Endothelial cell of umbilical vein (primary cell): ENCODE data around the gene NEBL. TPM values are rescaled to one million over a fixed set of nuclear protein-coding genes. Genes with fewer than 3 reads are reported as not detected.

Experiments
- BruUV-seq: library from RNA; stranded (reverse); fragments of 400-500 nt; replicated peaks from 2 replicates; lab custom pipeline; 2021; lab: Mats Ljungman, UMichigan
- CTCF ChIA-PET: fragments of 300-600, 350-600 bp; sonication (Branson Sonifier 250); formaldehyde crosslinking; loops from one replicate; lab custom pipeline; 2021; ENCODE audit warnings: antibody characterized with exemption, inconsistent platforms; lab: Charles Lee
- POLR2A ChIA-PET: fragments of 300-600, 350-600 bp; sonication (Branson Sonifier 250); formaldehyde crosslinking; loops from one replicate; lab custom pipeline; 2021; ENCODE audit warnings: antibody characterized with exemption, inconsistent platforms; lab: Charles Lee
- DNase-seq: peaks from one replicate; pipeline ENCODE4 v3.0.0-alpha.2; 2011; ENCODE audit warnings: low read depth, low spot score
- FAIRE-seq: peaks from 2 replicates; lab custom pipeline; 2011; peaks lifted over from hg19 to GRCh38; lab: Jason Lieb, UNC
- H2AFZ ChIP-seq: 2 replicates; pipeline ENCODE4 v1.6.0; 2012; ENCODE audit warnings: low read depth, low read length, control low read depth, inconsistent platforms
- H3K27ac ChIP-seq: 2 replicates; pipeline ENCODE4 v1.5.1; 2011; ENCODE audit warnings: low read depth, mild to moderate bottlenecking, control low read depth, low read length, moderate library complexity; ENCODE audit not compliant: insufficient read depth
- H3K27me3 ChIP-seq, 2 experiments: 2 replicates each; pipeline versions ENCODE4 v1.6.0 to v1.6.1; 2011; ENCODE audit warnings: low read length in 2 of 2, mixed read lengths in 1 of 2; ENCODE audit not compliant: control insufficient read depth in 2 of 2, insufficient read depth in 2 of 2
- H3K36me3 ChIP-seq, 2 experiments: 2 replicates in 1 of 2; 3 replicates in 1 of 2; pipeline ENCODE4 v1.5.1; 2011; ENCODE audit warnings: low read length in 2 of 2, mild to moderate bottlenecking in 1 of 2, moderate library complexity in 1 of 2; ENCODE audit not compliant: control insufficient read depth in 2 of 2, insufficient read depth in 2 of 2; ENCODE audit errors: extremely low read depth in 1 of 2
- H3K4me1 ChIP-seq: 3 replicates; pipeline ENCODE4 v1.5.1; 2011; ENCODE audit warnings: mild to moderate bottlenecking, low read length; ENCODE audit not compliant: control insufficient read depth, insufficient read depth; ENCODE audit errors: extremely low read depth
- H3K4me2 ChIP-seq: 2 replicates; pipeline ENCODE4 v1.6.1; 2011; ENCODE audit warnings: low read length, control low read depth, mixed read lengths; ENCODE audit not compliant: insufficient read depth
- H3K4me3 ChIP-seq, 3 experiments: fragments of 200-600 bp in 1 of 3; sonication (generic), shearing (Covaris generic) in 1 of 3; replicated peaks in 1 of 3; 2 replicates each; pipeline ENCODE4 v1.5.1; 2011 to 2016; ENCODE audit warnings: control low read depth in 3 of 3, low read length in 3 of 3, mild to moderate bottlenecking in 2 of 3, inconsistent platforms in 1 of 3, low read depth in 1 of 3, moderate library complexity in 1 of 3; ENCODE audit not compliant: insufficient read depth in 1 of 3
- H3K79me2 ChIP-seq: 2 replicates; pipeline ENCODE4 v1.6.0; 2012; ENCODE audit warnings: low read length, inconsistent platforms; ENCODE audit not compliant: control insufficient read depth, insufficient read depth
- H3K9ac ChIP-seq: replicated peaks from 2 replicates; pipeline ENCODE3; 2011; ENCODE audit warnings: low read length, control low read depth; ENCODE audit not compliant: insufficient read depth; ENCODE audit errors: extremely low read depth
- H3K9me1 ChIP-seq: replicated peaks from 3 replicates; pipeline ENCODE4 v1.6.0; 2011; ENCODE audit warnings: mild to moderate bottlenecking, low read length; ENCODE audit not compliant: control insufficient read depth, insufficient read depth; ENCODE audit errors: extremely low read depth
- H3K9me3 ChIP-seq: replicated peaks from 2 replicates; pipeline ENCODE4 v1.5.1; 2012; ENCODE audit warnings: low read length, inconsistent platforms; ENCODE audit not compliant: control insufficient read depth, insufficient read depth
- H4K20me1 ChIP-seq: replicated peaks from 2 replicates; pipeline ENCODE3; 2011; ENCODE audit warnings: mild to moderate bottlenecking, low read length; ENCODE audit not compliant: control insufficient read depth, insufficient read depth; ENCODE audit errors: extremely low read depth
- EZH2 ChIP-seq: IDR thresholded peaks from 2 replicates; pipeline ENCODE4 v1.6.1; 2012; ENCODE audit warnings: borderline replicate concordance, low read depth, mild to moderate bottlenecking, moderate library complexity, low read length, inconsistent platforms; ENCODE audit not compliant: severe bottlenecking
- FOS ChIP-seq: IDR thresholded peaks from 2 replicates; pipeline ENCODE4 v1.6.1; 2011; ENCODE audit warnings: mild to moderate bottlenecking, low read length, moderate library complexity, borderline replicate concordance; ENCODE audit not compliant: insufficient read depth
- GATA2 ChIP-seq: IDR thresholded peaks from 2 replicates; pipeline ENCODE4 v1.7.0; 2011; ENCODE audit warnings: low read depth, mild to moderate bottlenecking, moderate library complexity, mixed read lengths, low read length; ENCODE audit not compliant: insufficient read length, insufficient read depth
- JUN ChIP-seq: IDR thresholded peaks from 2 replicates; pipeline ENCODE4 v1.6.1; 2011; ENCODE audit warnings: borderline replicate concordance, low read depth; ENCODE audit not compliant: insufficient read length, insufficient read depth
- MYC ChIP-seq: IDR thresholded peaks from one replicate; pipeline ENCODE4 v1.6.1; 2011; ENCODE audit warnings: mild to moderate bottlenecking, low read depth, low read length
- POLR2A ChIP-seq: IDR thresholded peaks from 2 replicates; pipeline ENCODE4 v1.6.1; 2012; ENCODE audit warnings: low read depth, mild to moderate bottlenecking, control low read depth, low read length
- POLR2AphosphoS5 ChIP-seq: IDR thresholded peaks from 2 replicates; pipeline ENCODE4 v1.6.1; 2012; ENCODE audit warnings: low read depth, mild to moderate bottlenecking, control low read depth, low read length, moderate library complexity; ENCODE audit not compliant: insufficient read depth
- dilution Hi-C: fragments of 300-500 bp; cut with MboI; formaldehyde crosslinking; loops from one replicate; pipeline ENCODE4 v1.15.0; 2019; ENCODE audit warnings: low sequenced_read_pairs; ENCODE audit not compliant: extremely low pct_ligation_motif_present
- intact Hi-C: fragments of 100-400 bp; cut with micrococcal nuclease; formaldehyde crosslinking; loops from one replicate; pipeline ENCODE4 v1.10.0; 2022
- polyA plus RNA-seq, 4 experiments: library from polyadenylated mRNA; depleted of rRNA in 3 of 4; stranded (reverse) in 3 of 4; unstranded in 1 of 4; fragments of >200 nt; gene quantifications; 2 replicates each; pipeline versions ENCODE4 v1.2.1 to v1.2.3, GENCODE V29; 2011 to 2012; ENCODE audit warnings: missing spikeins in 1 of 4
- total RNA-seq: library from RNA; stranded (reverse); gene quantifications from 2 replicates; pipeline ENCODE4 v1.2.3, GENCODE V29; 2021
- TF ChIP-seq, protein P1 (sequence below), 2 donors: IDR thresholded peaks; 1 replicate in 1 of 2; 2 replicates in 1 of 2; pipeline ENCODE4 v1.5.1; 2011; ENCODE audit warnings: low read length in 2 of 2, mild to moderate bottlenecking in 2 of 2, moderate library complexity in 2 of 2, control low read depth in 1 of 2, inconsistent platforms in 1 of 2, low read depth in 1 of 2; ENCODE audit not compliant: insufficient read depth in 1 of 2; ENCODE audit errors: extremely low read depth in 1 of 2
- TF ChIP-seq, protein P2 (sequence below): IDR thresholded peaks from 2 replicates; pipeline ENCODE4 v1.6.1; 2011; ENCODE audit not compliant: insufficient read depth, insufficient read length

NEBL gene
- total and polyA plus RNA-seq, 2 donors (not counting 3 experiments of a cell fraction or from before 2014, with no cell fraction given), result 0.17 to 0.66 TPM

DNA sequence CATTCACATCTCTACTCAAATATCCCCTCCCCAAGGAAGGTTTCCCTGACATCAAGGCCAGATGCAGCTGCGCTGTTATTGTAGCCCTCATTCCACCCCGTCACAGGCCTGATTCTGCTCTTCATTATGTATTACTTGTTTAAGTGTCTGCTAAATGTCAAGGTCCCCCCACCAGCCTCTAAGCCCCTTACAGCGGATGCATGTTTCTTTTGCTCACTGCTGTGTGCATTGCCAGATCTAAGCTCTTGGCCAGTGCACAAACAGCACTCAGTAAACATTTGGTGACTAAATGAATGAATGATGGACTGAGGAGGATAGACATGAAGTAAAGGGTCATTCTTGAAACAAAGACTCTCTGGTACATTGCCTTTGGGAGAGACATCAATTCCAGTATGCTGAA is 90.6 kb downstream of the NEBL start:
- Histone ChIP-seq H3K4me2 (no peak overlapping the region), H3K79me2 (no peaks in the 10 kb centered on the region), H3K9me1 (no peaks in the 10 kb centered on the region), H2AFZ (no peak overlapping the region), H3K9me3 (no peaks in the 10 kb centered on the region), H3K9ac (no peak overlapping the region), H3K4me1 (no peaks in the 10 kb centered on the region), H3K27me3 (no peaks in the 10 kb centered on the region), H3K4me3 (no peak overlapping the region), H3K36me3 (no peaks in the 10 kb centered on the region), H3K27ac (no peak overlapping the region), H4K20me1 (no peaks in the 10 kb centered on the region)
- DNase-seq, result no peak
- CTCF ChIA-PET, result no interaction called here
- BruUV-seq, result no TSS peak
- POLR2A ChIA-PET, result no interaction called here
- intact Hi-C loops (no loop called here), dilution Hi-C loops (no loop called here)
- TF ChIP-seq, protein P1, sequence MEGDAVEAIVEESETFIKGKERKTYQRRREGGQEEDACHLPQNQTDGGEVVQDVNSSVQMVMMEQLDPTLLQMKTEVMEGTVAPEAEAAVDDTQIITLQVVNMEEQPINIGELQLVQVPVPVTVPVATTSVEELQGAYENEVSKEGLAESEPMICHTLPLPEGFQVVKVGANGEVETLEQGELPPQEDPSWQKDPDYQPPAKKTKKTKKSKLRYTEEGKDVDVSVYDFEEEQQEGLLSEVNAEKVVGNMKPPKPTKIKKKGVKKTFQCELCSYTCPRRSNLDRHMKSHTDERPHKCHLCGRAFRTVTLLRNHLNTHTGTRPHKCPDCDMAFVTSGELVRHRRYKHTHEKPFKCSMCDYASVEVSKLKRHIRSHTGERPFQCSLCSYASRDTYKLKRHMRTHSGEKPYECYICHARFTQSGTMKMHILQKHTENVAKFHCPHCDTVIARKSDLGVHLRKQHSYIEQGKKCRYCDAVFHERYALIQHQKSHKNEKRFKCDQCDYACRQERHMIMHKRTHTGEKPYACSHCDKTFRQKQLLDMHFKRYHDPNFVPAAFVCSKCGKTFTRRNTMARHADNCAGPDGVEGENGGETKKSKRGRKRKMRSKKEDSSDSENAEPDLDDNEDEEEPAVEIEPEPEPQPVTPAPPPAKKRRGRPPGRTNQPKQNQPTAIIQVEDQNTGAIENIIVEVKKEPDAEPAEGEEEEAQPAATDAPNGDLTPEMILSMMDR (IDR thresholded peaks at IDR 0.05; ENCODE audit: extremely low read depth in 1 of 2, insufficient read depth in 1 of 2, low read depth in 1 of 2, low read length in 2 of 2), result no peak
- TF ChIP-seq GATA2 (no peak), EZH2 (no peak), POLR2AphosphoS5 (no peak), POLR2A (no peak), MYC (no peak), FOS (no peak), JUN (no peak)
- TF ChIP-seq, protein P2, sequence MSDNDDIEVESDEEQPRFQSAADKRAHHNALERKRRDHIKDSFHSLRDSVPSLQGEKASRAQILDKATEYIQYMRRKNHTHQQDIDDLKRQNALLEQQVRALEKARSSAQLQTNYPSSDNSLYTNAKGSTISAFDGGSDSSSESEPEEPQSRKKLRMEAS, result no peak
- no peak for FAIRE-seq
